C4-2B (cell line): ENCODE results near the gene FBXO31.

Source experiments
- CTCF ChIP-seq: fragments of 450-650 bp; conservative IDR thresholded peaks from 2 replicates; pipeline ENCODE4 v1.5.1; 2017; ENCODE audit warnings: mild to moderate bottlenecking
- ZFX ChIP-seq: fragments of 450-650 bp; IDR thresholded peaks from 2 replicates; pipeline ENCODE4 v1.6.1; 2017

DNA sequence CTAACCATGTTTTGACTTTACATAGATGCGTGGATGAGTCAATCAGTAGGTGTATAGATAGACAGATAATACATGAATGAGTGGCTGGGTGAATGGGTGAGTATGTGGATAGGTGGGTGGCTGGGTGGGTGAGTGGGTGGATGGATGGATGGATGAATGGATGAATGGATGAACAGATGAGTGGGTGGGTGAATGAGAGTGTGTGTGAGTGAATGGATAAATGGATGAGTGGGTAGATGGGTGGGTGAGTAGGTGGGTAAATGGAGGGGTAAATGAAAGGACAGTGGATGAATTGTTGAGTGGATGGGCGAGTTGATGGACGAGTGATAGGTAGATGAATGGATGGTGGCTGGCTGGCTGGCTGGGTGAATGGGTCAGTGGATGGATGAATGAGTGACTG is 89.6 kb downstream of the FBXO31 start:
- no peak for TF ChIP-seq CTCF
- no peak for TF ChIP-seq ZFX
